NCI-H187 treated with DMSO at 0.1 percent for 48 hours (cell line): ENCODE measurements around the gene MBD3L1.

Source experiments
- DNase-seq: peaks from one replicate; lab custom pipeline; 2025; lab: John Stamatoyannopoulos, UW

The MBD3L1 gene

DNA sequence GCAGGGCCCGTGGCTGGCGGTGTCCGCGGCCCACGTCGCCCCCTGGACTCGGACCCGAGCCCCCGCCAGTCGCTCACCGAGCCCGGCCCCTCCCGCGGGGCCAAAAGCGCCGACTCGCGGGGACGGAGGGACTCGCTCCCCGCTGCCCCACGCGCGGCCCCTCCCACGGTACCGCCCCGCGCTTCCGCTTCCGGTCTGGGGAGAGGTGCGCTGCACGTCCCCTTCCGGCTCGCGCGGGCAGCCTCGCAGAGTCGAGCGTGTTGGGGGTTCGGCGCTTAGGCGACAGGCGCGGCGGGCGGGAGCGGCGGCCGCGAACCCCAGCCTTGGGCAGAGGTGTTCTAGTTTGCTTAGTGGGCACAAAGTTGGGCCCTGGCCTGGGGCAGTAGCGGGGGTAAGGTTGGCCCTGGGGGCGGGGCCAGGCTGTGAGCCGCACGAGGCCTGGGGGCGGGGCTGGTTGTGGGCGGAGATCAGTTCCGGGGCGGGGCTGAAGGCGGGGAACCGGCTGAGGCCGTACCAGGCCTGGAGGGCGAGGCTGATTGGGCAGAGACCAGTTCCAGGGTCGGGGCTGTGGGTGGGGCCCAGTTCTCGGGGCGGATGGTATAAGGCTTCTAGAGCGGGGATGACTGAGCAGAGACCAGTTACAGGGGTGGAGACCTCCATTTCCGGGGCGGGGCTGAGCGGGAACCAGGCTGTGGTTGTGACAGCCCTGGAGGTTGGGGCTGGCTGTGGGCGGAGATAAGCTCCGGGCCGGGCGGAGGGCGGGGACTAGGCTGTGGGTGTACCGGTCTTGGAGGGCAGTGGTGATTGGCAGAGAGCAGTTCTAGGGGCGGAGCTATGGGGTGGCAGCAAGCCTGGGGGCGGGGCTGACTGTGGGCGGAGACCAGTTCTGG is at the start of gene MBD3L1, which contains the start of gene ZNF558:
Gene MBD3L1, plus strand, starts transcription at position 246 of the 890 bp plus-strand sequence. CDS start 10,302 bp downstream, outside the sequence.
Gene ZNF558, minus strand, starts transcription at position 173 of the 890 bp plus-strand sequence. CDS start 9,645 bp downstream, outside the sequence.
- DNase-seq = peak; percentile 84

DNA sequence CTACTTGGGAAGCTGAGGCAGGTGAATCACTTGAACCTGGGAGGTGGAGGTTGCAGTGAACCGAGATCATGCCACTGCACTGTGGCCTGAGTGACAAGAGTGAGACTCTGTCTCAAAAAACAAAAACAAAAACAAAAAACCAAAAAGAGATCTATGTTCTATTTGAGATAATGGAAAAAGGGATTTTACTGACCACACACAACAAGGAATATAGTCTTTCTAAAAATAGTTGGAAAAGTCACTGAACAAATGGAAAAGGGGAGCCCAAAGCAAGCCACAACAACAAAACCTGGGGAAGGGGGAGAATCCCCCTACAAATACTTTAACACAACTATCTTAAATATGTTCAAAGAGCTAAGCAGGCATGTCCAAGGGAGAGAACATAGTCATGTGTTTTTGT is 37.4 kb upstream of the MBD3L1 start:
- no peak for DNase-seq

DNA sequence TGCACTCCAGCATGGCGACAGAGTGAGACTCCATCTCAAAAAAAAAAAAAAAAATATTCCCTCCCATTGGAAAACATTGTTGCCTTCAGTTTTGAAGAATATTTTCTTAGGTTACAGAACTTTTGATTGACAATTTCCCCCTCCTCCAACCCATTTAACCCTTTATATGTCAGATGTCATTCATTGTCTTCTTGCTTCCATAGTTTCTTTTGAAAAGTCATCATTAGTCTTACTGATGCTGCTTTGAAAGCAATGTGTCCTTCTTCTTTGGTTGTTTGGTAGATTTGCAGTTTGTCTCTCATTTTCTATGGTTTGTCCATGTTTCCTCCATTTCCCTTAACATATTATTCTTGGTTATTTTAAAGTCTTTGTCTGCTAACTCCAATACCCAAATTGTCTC is 25.5 kb upstream of the MBD3L1 start:
- no peak for DNase-seq

DNA sequence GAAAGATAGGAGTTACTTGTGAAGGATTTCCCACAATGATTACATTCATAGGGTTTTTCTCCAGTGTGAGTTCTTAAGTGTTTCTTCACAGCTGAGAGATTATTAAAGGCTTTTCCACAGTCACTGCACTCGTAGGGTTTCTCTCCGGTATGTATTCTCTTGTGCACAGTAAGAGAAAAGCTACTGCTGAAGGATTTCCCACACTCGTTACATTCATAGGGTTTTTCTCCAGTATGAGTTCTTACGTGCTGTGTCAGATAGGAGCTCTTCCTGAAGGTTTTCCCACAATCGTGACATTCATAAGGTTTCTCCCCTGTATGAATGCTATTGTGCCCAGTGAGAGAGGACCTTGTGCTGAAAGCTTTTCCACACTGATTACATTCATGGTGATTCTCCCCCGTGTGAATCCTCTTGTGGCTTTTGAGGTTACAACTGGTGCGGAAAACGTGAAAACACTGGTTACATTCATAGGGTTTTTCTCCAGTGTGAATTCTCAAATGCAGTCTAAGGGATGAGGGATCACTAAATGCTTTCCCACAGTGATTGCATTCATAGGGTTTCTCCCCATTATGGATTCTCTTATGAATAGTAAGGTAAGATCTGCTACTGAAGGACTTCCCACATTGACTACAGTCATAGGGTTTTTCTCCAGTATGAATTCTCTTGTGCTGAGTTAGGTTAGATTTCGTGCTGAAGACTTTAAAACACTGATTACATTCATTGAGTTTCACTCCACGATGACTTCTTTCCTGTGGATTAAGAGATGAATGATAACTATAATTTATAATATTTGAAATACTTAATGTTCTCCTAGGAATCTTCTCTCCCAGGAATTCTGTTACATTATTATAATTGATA is 20.6 kb upstream of the MBD3L1 start:
- DNase-seq = no peak

DNA sequence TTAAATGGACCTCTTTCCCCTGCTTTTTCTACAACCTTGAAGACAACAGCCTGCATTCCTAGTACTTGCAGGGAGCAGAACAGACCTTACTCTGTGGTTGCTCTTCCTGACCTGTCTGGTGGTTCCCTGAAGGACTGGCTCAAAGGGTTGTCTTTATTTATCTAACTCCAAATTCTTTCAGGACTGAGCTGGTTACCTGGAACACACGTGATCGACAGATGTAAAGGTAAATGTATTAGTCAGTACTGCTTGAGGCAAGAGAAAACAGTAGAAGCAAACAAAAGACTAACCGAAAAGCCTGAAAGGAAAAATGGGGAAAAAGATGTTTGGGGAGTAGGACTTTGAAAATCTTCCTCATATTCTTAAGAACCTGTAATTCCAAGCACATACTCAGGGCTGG is 18.0 kb upstream of the MBD3L1 start:
- DNase-seq = no peak

DNA sequence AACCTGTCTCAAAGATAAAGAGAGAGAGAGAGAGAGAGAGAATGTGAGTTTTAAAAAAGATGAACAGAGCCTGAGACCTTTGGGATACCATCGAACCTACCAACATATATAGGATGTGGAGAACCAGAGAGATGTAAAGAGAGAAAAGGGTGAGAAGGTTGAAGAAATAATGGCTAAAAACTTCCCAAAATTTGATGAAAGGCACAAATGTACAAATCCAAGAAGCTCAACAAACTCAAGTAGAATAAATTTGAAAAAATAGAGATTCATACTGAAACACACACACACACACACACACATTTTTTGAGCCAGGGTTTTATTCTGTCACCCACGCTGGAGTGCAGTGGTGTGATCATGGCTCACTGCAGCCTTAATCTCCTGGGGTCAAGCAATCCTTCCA is 16.4 kb upstream of the MBD3L1 start:
- DNase-seq = no peak

DNA sequence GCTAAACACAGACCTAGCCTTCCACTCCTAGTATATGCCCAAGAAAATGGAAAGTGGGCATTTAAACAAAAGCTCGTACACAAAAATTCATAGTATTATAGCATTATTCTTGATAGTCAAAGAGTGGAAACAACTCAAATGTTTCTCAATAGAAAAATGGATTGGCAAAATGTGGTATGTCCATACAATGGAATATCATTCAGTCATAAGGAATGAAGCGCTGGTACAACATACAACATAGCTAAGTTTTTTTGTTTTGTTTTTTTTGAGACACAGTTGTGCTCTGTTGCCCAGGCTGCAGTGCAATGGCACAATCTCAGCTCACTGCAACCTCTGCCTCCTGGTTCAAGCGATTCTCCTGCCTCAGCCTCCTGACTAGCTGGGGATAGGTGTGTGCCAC is 11.9 kb upstream of the MBD3L1 start:
- no peak for DNase-seq

DNA sequence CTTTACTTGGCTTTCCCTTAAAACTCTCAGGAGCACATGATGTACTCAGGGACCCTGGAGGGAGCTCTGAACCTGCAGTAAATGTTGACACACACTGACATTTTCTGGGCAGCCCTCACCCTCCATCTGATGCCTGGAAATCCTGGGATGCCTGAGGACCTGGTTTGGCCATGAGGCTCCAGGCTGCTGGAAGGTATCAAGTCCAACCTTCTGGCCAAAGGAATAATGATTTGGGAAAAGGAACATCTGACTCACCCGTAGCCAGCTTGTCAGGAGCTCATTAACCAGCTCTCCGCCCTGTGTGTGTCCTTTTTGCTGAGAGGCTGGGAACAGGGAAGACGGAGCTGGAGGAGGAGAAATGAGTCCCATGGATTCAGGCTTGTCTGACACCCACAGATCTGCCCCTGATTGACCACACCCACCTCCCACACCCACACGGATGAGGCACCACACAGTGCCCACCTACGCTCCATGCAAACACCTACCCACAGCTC is 10.4 kb upstream of the MBD3L1 start:
- DNase-seq = no peak

DNA sequence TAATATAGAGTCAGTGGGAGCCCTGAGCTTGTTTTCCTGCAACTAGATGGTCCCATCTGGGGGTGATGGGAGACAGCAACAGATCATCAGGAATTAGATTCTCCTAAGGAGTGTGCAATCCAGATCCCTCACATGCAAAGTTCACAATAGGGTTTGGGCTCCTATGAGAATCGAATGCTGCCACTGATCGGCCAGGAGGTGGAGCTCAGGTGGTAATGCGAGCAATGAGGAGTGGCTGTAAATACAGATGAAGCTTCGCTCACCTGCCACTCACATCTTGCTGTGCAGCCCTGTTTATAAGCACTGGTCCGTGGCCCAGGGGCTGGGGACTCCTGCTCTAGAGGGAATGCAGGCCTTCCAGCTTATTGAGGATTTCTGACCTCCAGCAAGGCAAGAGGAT is 5.8 kb upstream of the MBD3L1 start:
- no peak for DNase-seq

DNA sequence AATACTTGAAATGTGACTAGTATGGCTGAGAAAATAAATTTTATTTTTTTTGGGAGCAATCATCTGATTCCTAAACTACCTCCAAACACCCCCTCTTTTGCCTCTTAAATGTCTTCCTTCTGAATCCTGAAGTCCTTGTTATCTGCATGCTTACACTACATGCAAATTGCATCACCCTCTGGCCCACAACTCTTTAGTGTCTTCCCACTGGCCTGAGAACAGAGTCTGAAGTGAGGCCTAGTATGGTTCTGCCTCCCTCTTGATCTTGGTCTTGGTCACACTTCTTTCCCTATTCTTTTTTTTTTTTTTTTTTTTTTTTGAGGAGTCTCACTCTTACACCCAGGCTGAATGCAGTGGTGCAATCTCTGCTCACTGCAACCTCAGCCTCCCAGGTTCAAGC is 4.9 kb upstream of the MBD3L1 start:
- no peak for DNase-seq

DNA sequence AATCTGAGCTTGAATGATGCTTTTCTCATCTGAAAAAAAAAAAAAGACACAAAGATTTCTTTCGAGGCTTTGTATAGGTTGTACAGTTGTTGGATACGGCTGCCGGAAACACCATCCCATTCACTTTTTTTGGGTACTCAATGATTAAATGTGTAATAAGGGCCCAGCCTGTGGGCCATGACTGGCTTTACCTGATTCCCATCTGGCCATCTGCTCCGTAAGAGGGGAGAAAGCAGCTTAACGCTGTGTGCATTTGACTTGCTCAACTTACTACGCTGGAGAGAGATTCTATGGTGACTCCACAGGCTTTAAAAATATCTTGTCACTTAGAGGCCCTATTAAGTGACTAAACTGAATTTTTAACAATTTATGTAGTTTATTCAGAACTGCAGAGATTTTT is 804 bp upstream of the MBD3L1 start:
- DNase-seq = no peak

DNA sequence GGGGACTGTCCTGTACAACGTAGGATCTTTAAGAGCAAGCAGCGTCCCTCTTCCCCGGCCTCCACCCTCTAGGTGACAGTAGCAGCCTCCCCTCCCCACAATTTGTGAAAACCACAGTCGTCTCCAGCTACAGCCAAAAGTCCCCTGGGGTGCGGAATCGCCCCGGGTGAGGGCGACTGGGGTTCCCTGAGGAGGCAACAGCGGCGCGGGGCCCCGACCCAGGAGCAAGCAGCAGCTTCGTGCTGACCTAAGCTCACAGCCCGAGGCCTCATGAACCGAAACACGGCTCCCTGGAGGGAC is 395 bp upstream of the MBD3L1 start:
- no peak for DNase-seq

DNA sequence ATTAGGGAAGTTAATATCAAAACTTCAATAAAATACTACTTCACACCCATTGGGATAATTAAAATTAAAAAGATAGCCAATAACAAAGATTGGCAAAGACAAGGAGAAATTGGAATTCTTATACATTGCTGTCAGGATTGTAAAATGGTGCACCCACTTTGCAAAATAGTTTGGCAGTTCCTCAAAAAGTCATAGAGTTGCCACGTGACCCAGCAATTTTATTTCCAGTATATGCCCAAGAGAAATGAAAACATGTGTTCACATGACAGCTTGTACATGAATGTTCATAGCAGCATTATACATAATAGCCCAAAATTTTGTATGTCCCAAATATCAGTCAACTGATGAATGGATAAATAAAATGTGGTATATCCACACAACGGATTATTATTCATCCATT is 3.3 kb downstream of the MBD3L1 start:
- DNase-seq = no peak

DNA sequence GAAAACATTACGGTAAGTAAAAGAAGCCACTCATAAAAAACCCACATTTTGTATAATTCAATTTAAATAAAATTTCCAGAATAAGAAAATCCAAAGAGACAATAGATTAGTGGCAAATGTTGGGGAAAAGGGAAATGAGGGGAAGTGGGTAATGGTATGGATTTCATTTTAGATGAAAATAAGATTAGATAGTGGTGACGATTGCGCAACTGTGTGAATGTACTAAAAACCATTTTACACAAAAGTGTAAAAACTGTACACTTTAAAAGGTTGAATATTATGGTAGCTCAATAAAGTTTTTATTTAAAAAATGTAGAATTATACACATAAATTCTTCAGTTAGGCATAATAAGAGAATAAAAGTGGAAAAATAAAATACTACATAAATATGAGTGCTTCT is 3.7 kb downstream of the MBD3L1 start:
- DNase-seq = no peak

DNA sequence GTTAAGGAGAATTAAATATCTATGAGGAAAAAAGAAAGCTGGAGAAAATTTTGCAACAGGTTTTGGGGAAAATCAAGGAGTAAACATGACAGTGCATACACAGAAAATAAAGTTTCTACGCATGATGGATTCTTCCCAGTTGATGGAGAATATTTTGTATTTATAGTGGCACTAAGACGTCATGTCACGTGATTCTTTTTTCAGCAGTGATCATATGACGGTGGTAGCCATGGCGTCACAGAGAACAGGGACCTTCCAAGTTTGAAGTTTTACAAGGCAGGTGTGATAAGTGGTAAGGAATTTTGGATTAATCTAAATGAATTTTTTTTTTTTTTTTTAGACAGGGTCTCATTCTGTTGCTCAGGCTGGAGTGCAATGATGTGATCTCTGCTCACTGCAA is 8.5 kb downstream of the MBD3L1 start:
- no peak for DNase-seq

DNA sequence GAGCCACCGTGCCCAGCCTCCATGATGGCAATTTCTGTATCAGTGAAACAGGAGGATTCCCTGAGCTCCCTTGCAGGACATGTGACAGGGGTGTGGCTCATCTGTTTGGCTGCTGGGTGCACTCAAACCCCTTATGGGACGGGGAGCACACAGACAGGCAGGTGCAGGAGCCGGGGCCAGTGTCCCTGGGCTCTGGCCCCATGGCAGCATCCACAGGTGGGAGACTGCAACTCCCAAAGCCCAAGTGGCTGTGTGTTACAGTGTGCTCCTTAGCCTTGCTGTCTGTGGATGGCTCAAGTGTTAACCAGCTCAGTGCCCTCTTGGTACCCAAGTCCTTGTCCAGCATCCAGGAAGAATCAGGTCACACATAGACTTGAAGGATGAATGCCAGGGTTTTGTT is 14.6 kb downstream of the MBD3L1 start:
- DNase-seq = no peak

DNA sequence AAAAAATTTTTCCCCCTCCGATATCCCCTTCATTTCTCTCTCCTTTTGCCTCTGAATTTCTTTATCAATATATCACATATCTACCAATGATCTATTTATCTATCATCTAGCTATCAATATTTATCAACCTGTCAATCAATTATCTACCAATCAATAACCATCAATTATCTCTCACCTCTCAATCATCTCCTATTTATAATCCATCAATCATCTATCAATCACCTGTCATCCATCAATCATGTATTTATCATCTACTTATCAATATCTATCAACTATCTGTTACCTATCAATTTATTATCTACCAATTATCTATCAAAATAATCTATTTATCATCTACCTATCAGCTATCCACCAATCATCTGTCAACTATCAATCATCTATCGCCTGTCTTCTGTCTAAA is 17.1 kb downstream of the MBD3L1 start:
- DNase-seq = no peak

DNA sequence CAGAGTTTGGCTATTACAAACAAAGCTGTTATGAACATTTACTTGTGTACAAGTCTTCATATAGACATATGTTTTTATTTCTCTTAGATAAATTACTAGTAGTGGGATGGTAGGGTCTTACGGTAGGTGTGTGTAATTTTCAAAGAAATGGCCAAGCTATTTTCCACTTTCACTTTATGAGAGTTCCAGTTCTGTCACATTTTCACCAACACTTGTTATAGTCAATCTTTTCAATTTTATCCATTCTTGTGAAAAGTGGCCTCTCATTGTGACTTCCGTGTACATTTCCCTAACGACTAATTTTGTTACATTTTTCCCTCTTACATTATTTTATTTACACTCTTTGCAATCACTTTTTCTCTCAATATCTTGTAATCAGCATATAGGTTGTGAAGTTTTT is 18.3 kb downstream of the MBD3L1 start:
- DNase-seq = no peak

DNA sequence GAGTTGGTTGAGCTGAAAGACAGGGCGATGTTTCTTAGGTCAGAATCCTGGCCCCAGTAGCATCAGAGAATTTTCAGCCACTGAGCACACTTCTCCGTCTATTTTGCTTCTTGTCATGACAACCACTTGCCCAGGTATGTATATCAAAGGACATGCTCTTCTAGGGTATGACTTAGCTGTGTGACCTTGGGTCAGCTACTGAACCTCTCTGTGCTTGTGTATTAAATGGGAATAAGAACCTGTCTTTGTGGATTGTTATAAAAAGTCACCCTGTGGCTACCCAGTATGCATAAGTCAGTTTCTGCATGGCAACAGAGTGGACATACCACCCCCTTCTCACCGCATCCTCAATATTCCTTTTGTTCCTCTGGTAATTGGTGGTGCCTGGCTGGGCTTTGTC is 26.1 kb downstream of the MBD3L1 start:
- DNase-seq = no peak

DNA sequence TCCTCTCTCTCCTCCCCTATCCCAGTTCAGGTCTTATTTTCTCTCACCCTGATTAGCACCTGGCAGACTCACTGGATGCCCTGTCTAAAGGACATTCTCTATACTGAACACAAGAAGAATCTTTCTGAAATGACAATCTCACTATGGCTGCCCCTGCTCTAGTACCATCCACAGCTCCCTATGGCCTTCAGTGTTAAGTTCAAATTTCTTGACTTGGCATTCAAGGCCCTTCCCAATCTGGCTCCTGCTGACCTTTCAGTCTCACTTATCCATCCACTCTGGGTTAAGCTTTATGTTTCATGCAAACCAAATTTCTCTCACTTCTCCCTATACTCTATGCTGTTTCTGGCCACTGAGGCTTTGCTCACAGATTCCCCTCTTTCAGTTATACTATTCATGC is 34.2 kb downstream of the MBD3L1 start:
- DNase-seq = no peak

DNA sequence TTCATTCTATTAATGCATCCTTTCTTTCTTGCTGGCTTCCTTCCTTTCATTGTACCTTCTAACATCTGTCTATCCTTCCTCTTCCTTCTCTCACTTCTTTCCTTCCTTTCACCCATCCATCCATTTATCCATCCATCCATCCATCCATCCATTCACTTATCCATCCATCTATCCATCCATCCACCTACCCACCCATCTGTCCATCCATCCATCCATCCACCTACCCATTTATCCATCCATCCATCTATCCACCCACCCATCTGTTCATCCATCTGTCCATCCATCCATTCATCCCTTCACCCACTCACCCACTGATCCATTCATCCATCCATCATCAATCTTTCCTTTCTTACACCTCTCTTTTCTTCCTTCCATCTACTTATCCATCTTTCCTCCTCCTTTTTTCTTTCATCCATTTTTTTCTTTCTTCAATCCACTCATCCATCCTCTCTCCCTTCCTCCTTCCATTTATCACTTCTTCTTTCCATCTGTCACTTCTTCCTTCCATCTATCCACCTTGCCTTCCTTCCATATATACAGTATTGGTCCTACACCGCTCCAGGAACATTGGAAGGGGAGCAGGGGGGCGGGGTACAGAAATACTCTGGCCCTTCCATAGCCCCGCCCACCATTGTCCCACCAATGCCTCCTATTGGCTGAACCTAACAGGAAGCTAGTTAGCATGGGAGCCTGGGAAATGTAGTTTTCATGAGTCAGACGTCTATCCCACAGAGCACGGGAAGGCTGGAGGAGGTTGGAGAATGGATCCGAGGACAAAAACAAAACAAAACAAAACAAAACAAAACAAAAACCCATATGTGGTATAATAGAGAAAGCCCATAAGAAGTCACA is 45.9 kb downstream of the MBD3L1 start:
- no peak for DNase-seq

DNA sequence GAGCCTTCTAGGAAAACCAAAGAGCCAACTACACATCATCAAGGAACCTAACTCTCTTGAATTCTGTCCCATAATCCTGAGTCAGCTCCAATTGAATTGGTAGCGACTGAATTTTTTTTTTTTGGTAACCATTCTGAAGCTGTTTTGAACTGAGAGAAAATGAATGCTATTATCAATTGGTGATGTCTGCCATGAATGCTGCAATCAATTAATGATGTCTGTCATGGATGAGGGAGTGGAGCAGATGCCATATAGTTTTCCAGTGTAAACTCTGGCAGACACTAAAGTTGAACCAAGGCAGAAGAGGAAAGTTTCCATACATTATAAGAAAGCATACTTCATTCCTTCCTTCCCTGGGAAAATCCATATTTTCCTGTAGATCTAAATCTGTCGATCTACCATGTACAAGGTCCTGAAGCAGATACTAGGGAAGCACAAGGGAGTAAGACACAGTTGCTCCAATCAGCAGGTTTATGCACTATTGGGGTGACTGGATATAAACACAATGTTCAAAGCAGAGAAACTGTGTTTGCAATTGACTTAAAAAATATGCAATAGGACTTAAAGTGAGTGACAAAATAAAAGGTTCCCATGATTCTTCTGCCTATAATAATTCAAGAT is 48.8 kb downstream of the MBD3L1 start:
- DNase-seq = no peak
